GM23338 (cell line): ENCODE measurements around the gene HTRA2.
A peak's percentile ranks its signal among the peaks of the same experiment; 100 is the strongest.

Experiments used
- CTCF ChIP-seq, 2 experiments: fragments of 200-600 bp in 1 of 2; sonication (generic) in 1 of 2; conservative IDR thresholded peaks; 2 replicates each; pipeline versions ENCODE4 v1.5.1 to v1.6.1; 2016 to 2017; ENCODE audit warnings: antibody characterized with exemption in 2 of 2, low read depth in 2 of 2, mild to moderate bottlenecking in 2 of 2, moderate library complexity in 1 of 2
- EZH2 ChIP-seq: fragments of 200-600 bp; sonication (generic); IDR thresholded peaks from one replicate; pipeline ENCODE4 v1.8.0; 2017; ENCODE audit warnings: antibody characterized with exemption, mild to moderate bottlenecking, low read depth; ENCODE audit not compliant: unreplicated experiment
- REST ChIP-seq: IDR thresholded peaks from one replicate; pipeline ENCODE4 v1.6.1; 2018; ENCODE audit warnings: antibody characterized with exemption; ENCODE audit not compliant: unreplicated experiment
- ZNF114 ChIP-seq: fragments of 250-450 bp; sonication (Bioruptor Pico); IDR thresholded peaks from 2 replicates; pipeline ENCODE4 v1.5.0; 2020; ENCODE audit warnings: mild to moderate bottlenecking, moderate library complexity

- TF ChIP-seq REST (no peak), CTCF (conservative IDR thresholded peaks at IDR 0.05; ENCODE audit: low read depth in 2 of 2) (0 out of 4 replicates have a peak, but pooled peaks of 1 of the 2 experiments have one; percentile 7), ZNF114 (CRISPR knock-in tag) (no peak), EZH2 (peak; percentile 54)
Measured at GRCh38 chr2:74514368-74515270, 15.1 kb upstream of the HTRA2 start, which contains the start of gene TLX2.
